Neutrophil (primary cell): Measurements from ENCODE around the gene ENKUR.

Experiments used
- H3K27ac ChIP-seq: fragments of 200-600 bp; sonication (generic); 2 replicates; pipeline ENCODE4 v1.5.1; 2016; ENCODE audit warnings: mild to moderate bottlenecking, moderate library complexity
- H3K27me3 ChIP-seq: fragments of 200-600 bp; sonication (generic); 2 replicates; pipeline ENCODE4 v1.6.0; 2016; ENCODE audit warnings: mild to moderate bottlenecking
- H3K36me3 ChIP-seq: fragments of 200-600 bp; sonication (generic); 2 replicates; pipeline ENCODE4 v1.5.1; 2017
- H3K4me1 ChIP-seq, 2 experiments: fragments of 200-600 bp in 1 of 2; sonication (generic) in 1 of 2; 1 replicate in 1 of 2; 2 replicates in 1 of 2; pipeline versions ENCODE4 v1.5.1 to v1.6.1; 2013 to 2016; ENCODE audit warnings: low read depth in 1 of 2, low read length in 1 of 2, mild to moderate bottlenecking in 1 of 2, moderate library complexity in 1 of 2; ENCODE audit not compliant: control insufficient read depth in 1 of 2, insufficient read depth in 1 of 2
- H3K4me3 ChIP-seq, 2 experiments: fragments of 200-600 bp in 1 of 2; sonication (generic) in 1 of 2; 1 replicate in 1 of 2; 2 replicates in 1 of 2; pipeline ENCODE4 v1.5.1; 2013 to 2016; ENCODE audit warnings: low read depth in 1 of 2, low read length in 1 of 2, mild to moderate bottlenecking in 1 of 2, moderate library complexity in 1 of 2
- H3K9me3 ChIP-seq: fragments of 200-600 bp; sonication (generic); 2 replicates; pipeline ENCODE4 v1.5.1; 2016
- TF ChIP-seq, protein P1 (sequence below): fragments of 200-600 bp; sonication (generic); IDR thresholded peaks from 2 replicates; pipeline ENCODE4 v1.5.1; 2016; ENCODE audit warnings: antibody characterized with exemption

Gene ENKUR

DNA sequence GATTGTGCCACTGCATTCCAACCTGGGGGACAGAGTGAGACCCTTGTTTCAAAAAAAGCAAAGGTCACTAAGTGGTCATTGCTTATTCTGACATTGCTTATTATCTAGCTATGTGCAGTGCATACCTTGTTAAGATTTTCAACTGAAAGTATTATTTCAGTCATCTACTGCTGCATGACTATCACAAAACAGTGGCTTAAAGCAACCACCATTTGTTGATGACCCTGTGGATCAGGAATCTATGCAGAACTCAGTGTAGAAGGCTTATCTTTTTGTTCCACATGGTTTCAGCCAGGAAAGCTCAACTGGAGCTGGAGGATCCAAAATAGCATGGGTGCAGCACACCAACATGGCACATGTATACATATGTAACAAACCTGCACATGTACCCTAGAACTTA is 23.6 kb upstream of the ENKUR start:
- H3K27ac ChIP-seq: no peak overlapping the region
- no peak overlapping the region for H3K4me3 ChIP-seq
- TF ChIP-seq, protein P1, sequence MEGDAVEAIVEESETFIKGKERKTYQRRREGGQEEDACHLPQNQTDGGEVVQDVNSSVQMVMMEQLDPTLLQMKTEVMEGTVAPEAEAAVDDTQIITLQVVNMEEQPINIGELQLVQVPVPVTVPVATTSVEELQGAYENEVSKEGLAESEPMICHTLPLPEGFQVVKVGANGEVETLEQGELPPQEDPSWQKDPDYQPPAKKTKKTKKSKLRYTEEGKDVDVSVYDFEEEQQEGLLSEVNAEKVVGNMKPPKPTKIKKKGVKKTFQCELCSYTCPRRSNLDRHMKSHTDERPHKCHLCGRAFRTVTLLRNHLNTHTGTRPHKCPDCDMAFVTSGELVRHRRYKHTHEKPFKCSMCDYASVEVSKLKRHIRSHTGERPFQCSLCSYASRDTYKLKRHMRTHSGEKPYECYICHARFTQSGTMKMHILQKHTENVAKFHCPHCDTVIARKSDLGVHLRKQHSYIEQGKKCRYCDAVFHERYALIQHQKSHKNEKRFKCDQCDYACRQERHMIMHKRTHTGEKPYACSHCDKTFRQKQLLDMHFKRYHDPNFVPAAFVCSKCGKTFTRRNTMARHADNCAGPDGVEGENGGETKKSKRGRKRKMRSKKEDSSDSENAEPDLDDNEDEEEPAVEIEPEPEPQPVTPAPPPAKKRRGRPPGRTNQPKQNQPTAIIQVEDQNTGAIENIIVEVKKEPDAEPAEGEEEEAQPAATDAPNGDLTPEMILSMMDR: no peak
- peaks cover 16% of the 10 kb centered on the region for H3K27me3 ChIP-seq
- H3K4me1 ChIP-seq: no peaks in the 10 kb centered on the region
- no peaks in the 10 kb centered on the region for H3K9me3 ChIP-seq
- H3K36me3 ChIP-seq: no peaks in the 10 kb centered on the region

DNA sequence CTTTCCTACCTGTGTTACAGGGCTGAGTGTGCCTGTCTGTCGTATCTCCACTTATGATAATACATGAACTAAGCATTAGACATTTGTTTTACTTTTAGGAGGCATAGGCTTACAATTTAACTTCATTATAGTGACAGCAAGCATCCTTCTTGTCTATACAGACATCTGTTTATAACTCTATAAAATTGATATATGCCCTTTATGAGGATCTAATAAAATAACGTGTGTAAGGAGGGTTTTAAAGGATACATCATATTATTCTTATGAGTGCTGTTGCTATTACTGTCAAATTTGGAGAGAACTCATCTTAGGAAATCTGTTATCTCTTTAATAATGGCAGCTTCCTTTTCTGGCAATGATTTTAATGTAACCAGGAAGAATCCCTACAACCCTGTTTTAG is 22.4 kb upstream of the ENKUR start:
- no peaks in the 10 kb centered on the region for H3K9me3 ChIP-seq
- H3K27ac ChIP-seq: no peak overlapping the region
- no peak overlapping the region for H3K4me3 ChIP-seq
- no peaks in the 10 kb centered on the region for H3K36me3 ChIP-seq
- H3K4me1 ChIP-seq: no peaks in the 10 kb centered on the region
- TF ChIP-seq, protein P1: no peak
- peaks cover 16% of the 10 kb centered on the region for H3K27me3 ChIP-seq

DNA sequence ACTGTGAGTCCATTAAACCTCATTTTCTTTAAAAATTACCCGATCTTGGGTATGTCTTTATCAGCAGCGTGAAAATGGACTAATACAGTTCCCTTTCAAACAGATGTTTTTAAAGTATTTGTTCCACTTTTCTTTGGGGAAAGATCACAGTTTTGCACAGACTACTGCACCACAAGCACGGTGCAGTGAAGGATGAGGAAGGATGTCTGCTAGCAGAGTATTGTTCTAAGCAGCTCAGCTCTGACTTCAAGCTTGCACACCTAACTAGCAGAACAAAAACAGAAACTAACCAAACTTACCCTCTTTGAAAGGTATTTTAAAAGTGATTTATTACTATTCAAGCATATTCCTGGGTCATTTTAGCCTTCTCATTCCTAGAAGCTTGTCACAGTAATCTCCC is 20.4 kb upstream of the ENKUR start:
- Histone ChIP-seq H3K27ac (no peak overlapping the region), H3K4me1 (no peaks in the 10 kb centered on the region), H3K9me3 (no peaks in the 10 kb centered on the region), H3K27me3 (peaks cover 16% of the 10 kb centered on the region), H3K36me3 (no peaks in the 10 kb centered on the region), H3K4me3 (no peak overlapping the region)
- TF ChIP-seq, protein P1: no peak

DNA sequence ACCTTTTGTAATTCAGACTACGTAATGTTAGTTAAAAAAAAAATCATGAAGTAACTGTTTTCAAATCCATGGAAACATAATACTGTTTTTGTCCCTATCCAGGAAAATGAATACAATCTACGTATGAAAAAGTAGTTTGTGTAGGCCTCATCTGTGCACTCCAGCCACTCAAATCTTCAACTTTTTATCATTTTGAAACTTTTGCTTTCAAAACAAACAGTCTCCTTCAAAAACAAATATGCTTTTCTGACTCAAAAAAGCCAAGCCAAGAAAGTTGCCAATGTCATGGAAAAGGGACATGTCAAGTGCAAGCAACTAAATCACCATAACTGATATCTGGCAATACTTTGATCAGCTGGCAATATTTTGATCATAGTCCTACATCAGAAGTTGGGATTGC is 13.6 kb upstream of the ENKUR start:
- Histone ChIP-seq H3K4me3 (no peak overlapping the region), H3K9me3 (no peaks in the 10 kb centered on the region), H3K27ac (no peak overlapping the region), H3K27me3 (no peaks in the 10 kb centered on the region), H3K36me3 (no peaks in the 10 kb centered on the region), H3K4me1 (no peaks in the 10 kb centered on the region)
- TF ChIP-seq, protein P1: no peak

DNA sequence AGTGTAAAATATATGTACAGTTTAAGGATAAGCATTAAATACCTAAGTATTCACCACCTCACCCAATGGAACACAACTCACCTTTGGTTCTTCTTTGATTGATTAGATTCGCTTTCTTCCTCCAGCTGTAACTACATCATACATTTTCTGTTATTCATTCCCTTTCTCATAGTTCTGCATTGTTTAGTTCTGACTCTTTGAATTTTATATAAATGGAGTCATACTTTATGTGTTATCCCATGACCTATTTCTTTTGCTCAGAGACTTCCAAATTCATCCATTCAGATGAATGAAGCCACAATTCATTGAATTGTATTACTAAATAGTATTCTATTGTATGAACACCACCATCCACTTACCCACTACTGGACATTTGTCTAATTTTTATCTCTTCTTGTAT is 12.8 kb upstream of the ENKUR start:
- Histone ChIP-seq H3K27ac (no peak overlapping the region), H3K9me3 (no peaks in the 10 kb centered on the region), H3K4me1 (no peaks in the 10 kb centered on the region), H3K27me3 (no peaks in the 10 kb centered on the region), H3K36me3 (no peaks in the 10 kb centered on the region), H3K4me3 (no peak overlapping the region)
- TF ChIP-seq, protein P1: no peak

DNA sequence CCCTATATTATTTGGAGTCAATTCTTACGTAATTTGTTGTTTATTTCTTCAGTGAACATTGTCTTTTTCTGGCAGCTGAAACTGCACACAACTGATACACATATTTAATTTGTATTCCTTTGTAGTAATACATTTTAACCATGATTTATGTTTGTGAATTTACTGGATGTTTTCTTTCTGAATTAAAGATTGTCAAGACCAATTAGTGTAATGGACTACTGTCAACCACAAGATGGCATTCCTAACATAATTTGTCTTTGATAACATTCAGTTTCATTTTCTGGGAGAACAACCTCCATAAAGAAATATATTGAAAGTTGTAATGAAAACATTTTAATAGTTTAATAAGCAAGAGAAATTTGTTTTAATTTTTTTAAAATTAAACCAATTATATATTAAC is 10.5 kb upstream of the ENKUR start:
- H3K36me3 ChIP-seq: no peaks in the 10 kb centered on the region
- H3K4me3 ChIP-seq: no peak overlapping the region
- no peaks in the 10 kb centered on the region for H3K4me1 ChIP-seq
- H3K9me3 ChIP-seq: no peaks in the 10 kb centered on the region
- TF ChIP-seq, protein P1: no peak
- H3K27me3 ChIP-seq: no peaks in the 10 kb centered on the region
- H3K27ac ChIP-seq: no peak overlapping the region
